ENCODE measurements around the gene AVP.

The AVP gene

GRCh38 chr20:3047486-3048419, 36.8 kb downstream of the AVP start:
- DNase-seq = peak; percentile 40

- DNase-seq = no peak
Measured at GRCh38 chr20:3046677-3047462, 37.7 kb downstream of the AVP start.

GRCh38 chr20:3045816-3046676, 38.5 kb downstream of the AVP start, which contains the start of gene MRPS26:
TSS of gene MRPS26 (plus strand) at chr20:3046052. CDS start at chr20:3046069, 17 bp downstream.
- peak; percentile 97 for DNase-seq

- DNase-seq = peak; percentile 97
Measured at GRCh38 chr20:3045042-3045815, 39.3 kb downstream of the AVP start.

- no peak for DNase-seq
Measured at GRCh38 chr20:3044336-3044965, 40.1 kb downstream of the AVP start.

GRCh38 chr20:3043322-3043721, 41.2 kb downstream of the AVP start, which contains the start of gene GNRH2:
TSS of gene GNRH2 (plus strand) at chr20:3043622. CDS start at chr20:3044415, 793 bp downstream.
- DNase-seq = no peak

- no peak for DNase-seq
Measured at GRCh38 chr20:3042625-3043024, 41.9 kb downstream of the AVP start.

GRCh38 chr20:3041854-3042409, 42.6 kb downstream of the AVP start:
- DNase-seq = no peak

- no peak for DNase-seq
Measured at GRCh38 chr20:3040086-3040485, 44.4 kb downstream of the AVP start.

- no peak for DNase-seq
Measured at GRCh38 chr20:3039426-3039825, 45.1 kb downstream of the AVP start.

- no peak for DNase-seq
Measured at GRCh38 chr20:3038454-3038853, 46.1 kb downstream of the AVP start.

GRCh38 chr20:3037654-3038053, 46.9 kb downstream of the AVP start:
- DNase-seq = no peak

- no peak for DNase-seq
Measured at GRCh38 chr20:3032624-3033023, 51.9 kb downstream of the AVP start.
